ENCODE results near the gene DYNLL2.

Gene DYNLL2

GRCh38 chr17:58052407-58052806, 30.8 kb upstream of the DYNLL2 start:
- Histone ChIP-seq H3K27ac (ENCODE audit: low read length) (no peak overlapping the region), H3K36me3 (replicated peaks; ENCODE audit: insufficient read depth, low read length) (no peaks in the 10 kb centered on the region), H2AFZ (ENCODE audit: low read length) (no peak overlapping the region), H3K27me3 (replicated peaks; ENCODE audit: insufficient read depth, low read length) (no peaks in the 10 kb centered on the region), H3K9me3 (replicated peaks; ENCODE audit: insufficient read depth, low read length) (no peaks in the 10 kb centered on the region), H3K4me2 (ENCODE audit: low read depth, low read length) (no peak overlapping the region), H4K20me1 (ENCODE audit: insufficient read depth, low read length) (no peaks in the 10 kb centered on the region), H3K9me2 (replicated peaks; ENCODE audit: insufficient read depth, low read length) (no peaks in the 10 kb centered on the region), H3K79me2 (ENCODE audit: low read length) (no peaks in the 10 kb centered on the region), H3K4me1 (ENCODE audit: low read length) (no peaks in the 10 kb centered on the region), H3F3A (ENCODE audit: insufficient read depth, low read length) (no peaks in the 10 kb centered on the region), H3K9ac (ENCODE audit: low read length) (no peak overlapping the region), H3K4me3 (ENCODE audit: low read length) (no peak overlapping the region)
- TF ChIP-seq EZH2phosphoT487 (IDR thresholded peaks at IDR 0.05; ENCODE audit: low read length), result no peak
- no peak for TF ChIP-seq CTCF (IDR thresholded peaks at IDR 0.05; ENCODE audit: low read length)
- TF ChIP-seq EZH2 (optimal IDR thresholded peaks at IDR 0.05; ENCODE audit: low read depth, low read length), result no peak
- DNase-seq, result no peak

GRCh38 chr17:58052945-58053715, 30.1 kb upstream of the DYNLL2 start:
- Histone ChIP-seq H3K9me2 (replicated peaks; ENCODE audit: insufficient read depth, low read length) (no peaks in the 10 kb centered on the region), H3K36me3 (replicated peaks; ENCODE audit: insufficient read depth, low read length) (no peaks in the 10 kb centered on the region), H3K27ac (ENCODE audit: low read length) (no peak overlapping the region), H4K20me1 (ENCODE audit: insufficient read depth, low read length) (no peaks in the 10 kb centered on the region), H3K4me2 (ENCODE audit: low read depth, low read length) (no peak overlapping the region), H3K27me3 (replicated peaks; ENCODE audit: insufficient read depth, low read length) (no peaks in the 10 kb centered on the region), H3K79me2 (ENCODE audit: low read length) (no peaks in the 10 kb centered on the region), H3F3A (ENCODE audit: insufficient read depth, low read length) (no peaks in the 10 kb centered on the region), H3K4me1 (ENCODE audit: low read length) (no peaks in the 10 kb centered on the region), H3K9me3 (replicated peaks; ENCODE audit: insufficient read depth, low read length) (no peaks in the 10 kb centered on the region), H3K9ac (ENCODE audit: low read length) (no peak overlapping the region), H2AFZ (ENCODE audit: low read length) (no peak overlapping the region), H3K4me3 (ENCODE audit: low read length) (no peak overlapping the region)
- DNase-seq, result no peak
- TF ChIP-seq EZH2 (optimal IDR thresholded peaks at IDR 0.05; ENCODE audit: low read depth, low read length), result no peak
- TF ChIP-seq CTCF (IDR thresholded peaks at IDR 0.05; ENCODE audit: low read length), result no peak

GRCh38 chr17:58054641-58055040, 28.6 kb upstream of the DYNLL2 start:
- H3K36me3 ChIP-seq (replicated peaks; ENCODE audit: insufficient read depth, low read length), result no peaks in the 10 kb centered on the region
- no peak for DNase-seq
- H3K4me1 ChIP-seq (ENCODE audit: low read length), result no peaks in the 10 kb centered on the region
- no peak overlapping the region for H2AFZ ChIP-seq (ENCODE audit: low read length)
- H3K4me3 ChIP-seq (ENCODE audit: low read length), result no peak overlapping the region
- TF ChIP-seq EZH2phosphoT487 (IDR thresholded peaks at IDR 0.05; ENCODE audit: low read length), result no peak
- no peak for TF ChIP-seq CTCF (IDR thresholded peaks at IDR 0.05; ENCODE audit: low read length)
- no peak for TF ChIP-seq EZH2 (optimal IDR thresholded peaks at IDR 0.05; ENCODE audit: low read depth, low read length)
- H3K9me2 ChIP-seq (replicated peaks; ENCODE audit: insufficient read depth, low read length), result no peaks in the 10 kb centered on the region
- H3K4me2 ChIP-seq (ENCODE audit: low read depth, low read length), result no peak overlapping the region
- no peaks in the 10 kb centered on the region for H3K9me3 ChIP-seq (replicated peaks; ENCODE audit: insufficient read depth, low read length)
- no peaks in the 10 kb centered on the region for H4K20me1 ChIP-seq (ENCODE audit: insufficient read depth, low read length)
- no peaks in the 10 kb centered on the region for H3K27me3 ChIP-seq (replicated peaks; ENCODE audit: insufficient read depth, low read length)
- no peak overlapping the region for H3K27ac ChIP-seq (ENCODE audit: low read length)
- no peaks in the 10 kb centered on the region for H3K79me2 ChIP-seq (ENCODE audit: low read length)
- no peaks in the 10 kb centered on the region for H3F3A ChIP-seq (ENCODE audit: insufficient read depth, low read length)
- H3K9ac ChIP-seq (ENCODE audit: low read length), result no peak overlapping the region

Data from MM.1S (cell line).